Sigmoid colon (tissue), 4 donors: ENCODE measurements around the gene SIM1.

ENCODE experiments used
- CTCF ChIP-seq, 4 experiments: fragments of 450-650 bp in 3 of 4; fragments of 200-600 bp in 1 of 4; IDR thresholded peaks; one replicate each; pipeline ENCODE4 v1.5.1; 2016 to 2019; ENCODE audit warnings: antibody characterized with exemption in 4 of 4, mild to moderate bottlenecking in 3 of 4, moderate library complexity in 2 of 4
- EP300 ChIP-seq, 4 donors: sonication (generic); formaldehyde crosslinking; IDR thresholded peaks; one replicate each; pipeline ENCODE4 v1.6.1; 2017; ENCODE audit warnings: antibody characterized with exemption in 4 of 4
- POLR2A ChIP-seq, 2 donors: fragments of 450-650 bp; IDR thresholded peaks; one replicate each; pipeline ENCODE4 v1.6.1; 2016; ENCODE audit warnings: antibody characterized with exemption in 2 of 2, mild to moderate bottlenecking in 2 of 2, moderate library complexity in 2 of 2

GRCh38 chr6:100430962-100431361 is 33.8 kb downstream of the SIM1 start:
- TF ChIP-seq CTCF (IDR thresholded peaks at IDR 0.05) (no peak), POLR2A (IDR thresholded peaks at IDR 0.05) (no peak), EP300 (IDR thresholded peaks at IDR 0.05) (no peak)
